GM21360 (cell line): Measurements from ENCODE around the gene PUM1.
"Not testable (repeated sequence)": the region's sequence is repeated elsewhere in the genome, so short reads cannot be mapped to it uniquely, and the experiment has no call there.

Experiments
- ATAC-seq: cut with Tn5 transposase; IDR thresholded peaks from one replicate; pipeline ENCODE4 v1.9.1; 2021; ENCODE audit warnings: mild to moderate bottlenecking, moderate library complexity; ENCODE audit not compliant: unreplicated experiment

PUM1 gene

GRCh38 chr1:30969903-30970302 is 95.6 kb downstream of the PUM1 start:
- no peak for ATAC-seq

GRCh38 chr1:30968220-30968971 is 97.1 kb downstream of the PUM1 start:
- ATAC-seq, result no peak

GRCh38 chr1:30966690-30967369 is 98.7 kb downstream of the PUM1 start:
- ATAC-seq, result no peak

GRCh38 chr1:30965924-30966599 is 99.5 kb downstream of the PUM1 start:
- no peak for ATAC-seq

GRCh38 chr1:30964706-30965105 is 100.8 kb downstream of the PUM1 start:
- no peak for ATAC-seq

- ATAC-seq, result no peak
These were observed 102.7 kb downstream of the PUM1 start for GRCh38 chr1:30962609-30963508.

GRCh38 chr1:30957560-30958222 is 107.8 kb downstream of the PUM1 start:
- ATAC-seq, result no peak

GRCh38 chr1:30955448-30956015 is 110.0 kb downstream of the PUM1 start:
- no peak for ATAC-seq

GRCh38 chr1:30953685-30954084 is 111.8 kb downstream of the PUM1 start:
- ATAC-seq, result no peak

GRCh38 chr1:30952098-30952497 is 113.4 kb downstream of the PUM1 start:
- no peak for ATAC-seq

GRCh38 chr1:30950700-30951099 is 114.8 kb downstream of the PUM1 start:
- ATAC-seq, result no peak

GRCh38 chr1:30950053-30950452 is 115.5 kb downstream of the PUM1 start:
- ATAC-seq, result no peak

GRCh38 chr1:30949487-30949838 is 116.1 kb downstream of the PUM1 start:
- ATAC-seq, result not testable (repeated sequence)

- not testable (repeated sequence) for ATAC-seq
These were observed 116.6 kb downstream of the PUM1 start for GRCh38 chr1:30948813-30949486.

- no peak for ATAC-seq
These were observed 117.2 kb downstream of the PUM1 start for GRCh38 chr1:30948278-30948677.

- ATAC-seq, result no peak
These were observed 118.3 kb downstream of the PUM1 start for GRCh38 chr1:30947212-30947611.

GRCh38 chr1:30942326-30942963 is 123.1 kb downstream of the PUM1 start:
- no peak for ATAC-seq

- no peak for ATAC-seq
These were observed 125.0 kb downstream of the PUM1 start for GRCh38 chr1:30940541-30940940.

GRCh38 chr1:30936541-30937171 is 128.9 kb downstream of the PUM1 start:
- no peak for ATAC-seq
